Endodermal cell (in vitro differentiated cells): ENCODE results near the gene C1QL2. TPM values are rescaled to one million over a fixed set of nuclear protein-coding genes. Genes with fewer than 3 reads are reported as not detected.
A peak's percentile ranks its signal among the peaks of the same experiment; 100 is the strongest.

Source experiments
- DNase-seq: peaks from one replicate; pipeline ENCODE4 v3.0.0-alpha.2; 2017
- H3K27ac ChIP-seq: 2 replicates; pipeline ENCODE4 v1.5.1; 2013; ENCODE audit warnings: mild to moderate bottlenecking, low read depth, low read length, moderate library complexity
- H3K27me3 ChIP-seq: 2 replicates; pipeline ENCODE4 v1.6.1; 2013; ENCODE audit warnings: mild to moderate bottlenecking, low read length, moderate library complexity; ENCODE audit not compliant: insufficient read depth, control insufficient read depth, poor library complexity, severe bottlenecking
- H3K36me3 ChIP-seq: 2 replicates; pipeline ENCODE4 v1.7.0; 2013; ENCODE audit warnings: mild to moderate bottlenecking, low read length, moderate library complexity; ENCODE audit not compliant: control insufficient read depth, insufficient read depth
- H3K4me1 ChIP-seq: one replicate; pipeline ENCODE4 v1.7.0; 2013; ENCODE audit warnings: low read length; ENCODE audit not compliant: control insufficient read depth, insufficient read depth
- H3K4me3 ChIP-seq: 2 replicates; pipeline ENCODE4 v1.5.1; 2013; ENCODE audit warnings: mild to moderate bottlenecking, low read length, moderate library complexity
- H3K9ac ChIP-seq: 2 replicates; pipeline ENCODE4 v1.6.1; 2013; ENCODE audit warnings: mild to moderate bottlenecking, low read length, moderate library complexity; ENCODE audit not compliant: poor library complexity, severe bottlenecking; ENCODE audit errors: extremely low read depth
- H3K9me3 ChIP-seq: 2 replicates; pipeline ENCODE4 v1.6.1; 2013; ENCODE audit warnings: mild to moderate bottlenecking, low read length, moderate library complexity; ENCODE audit not compliant: control insufficient read depth
- H3K27ac Mint-ChIP-seq: 2 replicates; pipeline ENCODE4 v1.8.0; 2020; ENCODE audit warnings: mixed read lengths
- H3K27me3 Mint-ChIP-seq: 2 replicates; pipeline ENCODE4 v1.8.0; 2021; ENCODE audit warnings: mild to moderate bottlenecking, mixed read lengths; ENCODE audit not compliant: insufficient read depth
- H3K36me3 Mint-ChIP-seq: 2 replicates; pipeline ENCODE4 v1.8.0; 2020; ENCODE audit warnings: low read depth, mixed read lengths
- H3K4me1 Mint-ChIP-seq: 2 replicates; pipeline ENCODE4 v1.8.0; 2020; ENCODE audit warnings: mixed read lengths
- H3K4me3 Mint-ChIP-seq: 2 replicates; pipeline ENCODE4 v1.8.0; 2020; ENCODE audit warnings: mild to moderate bottlenecking, moderate library complexity, mixed read lengths
- H3K9me3 Mint-ChIP-seq: 2 replicates; pipeline ENCODE4 v1.8.0; 2020; ENCODE audit warnings: mild to moderate bottlenecking, mixed read lengths
- WGBS, 2 experiments: methylation state at CpG; one replicate each; pipeline versions ENCODE4 v1.1.5 to v1.1.7; 2013; ENCODE audit warnings: missing lambda C conversion rate in 2 of 2, mixed read lengths in 1 of 2; ENCODE audit not compliant: insufficient coverage in 1 of 2, insufficient read length in 1 of 2; 5-methylcytosine and 5-hydroxymethylcytosine counted together
- total RNA-seq, 2 donors: library from RNA; stranded (reverse); fragmentation: NEBNext Ultra II Directional in 1 of 2; extraction: Animal tissue kit (Norgen Biotek cat#: 25700) in 1 of 2; gene quantifications; 2 replicates in 1 of 2; 3 replicates in 1 of 2; pipeline ENCODE4 v1.2.1, GENCODE V29; 2021
- TF ChIP-seq, protein P1 (sequence below): fragments of 200-600 bp; sonication (generic); conservative IDR thresholded peaks from 2 replicates; pipeline ENCODE4 v1.5.0; 2021; ENCODE audit warnings: antibody characterized with exemption, mild to moderate bottlenecking

The C1QL2 gene
- total RNA-seq, 2 donors from 2014 or later, result not detected

DNA sequence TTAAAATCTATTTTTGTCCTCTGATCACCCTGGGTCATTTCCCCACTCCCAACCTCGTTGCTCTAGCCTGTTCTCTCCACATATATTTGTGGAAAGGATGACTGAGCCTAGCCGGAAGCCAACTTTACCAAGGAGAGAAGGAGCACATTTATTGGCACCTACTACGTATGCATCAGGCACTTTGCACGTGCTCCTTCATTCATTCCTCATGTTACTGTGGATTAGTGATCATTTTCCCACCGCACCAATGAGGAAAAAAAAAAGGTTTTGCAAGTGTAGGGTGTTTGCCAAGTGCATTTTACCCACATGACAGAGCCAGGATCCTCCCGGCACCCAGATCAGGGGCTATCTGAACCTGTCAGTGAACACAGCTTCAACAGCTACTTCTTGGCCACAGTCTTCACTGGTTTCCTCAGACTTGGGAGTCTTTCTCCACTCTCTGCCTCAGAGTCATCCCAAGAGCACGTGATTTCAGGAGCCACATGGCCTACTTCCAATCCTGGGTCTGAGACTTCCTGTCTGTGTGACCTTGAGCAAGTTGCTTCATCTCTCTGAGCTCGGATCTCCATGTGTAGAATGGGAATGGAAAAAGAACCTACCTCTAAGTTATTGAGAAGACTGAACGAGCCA, 1.9 kb upstream of the C1QL2 start:
- Histone ChIP-seq H3K4me1 (peaks cover 2% of the 10 kb centered on the region), H3K9ac (no peak overlapping the region), H3K4me3 (no peak overlapping the region), H3K9me3 (no peaks in the 10 kb centered on the region), H3K36me3 (no peaks in the 10 kb centered on the region), H3K27ac (no peak overlapping the region), H3K27me3 (peaks cover 91% of the 10 kb centered on the region)
- Mint-ChIP-seq H3K4me3 (no peak overlapping the region), H3K9me3 (no peaks in the 10 kb centered on the region), H3K27me3 (peaks cover 76% of the 10 kb centered on the region), H3K4me1 (peaks cover 17% of the 10 kb centered on the region), H3K27ac (no peak overlapping the region), H3K36me3 (no peaks in the 10 kb centered on the region)
- DNase-seq, result no peak
- TF ChIP-seq, protein P1, sequence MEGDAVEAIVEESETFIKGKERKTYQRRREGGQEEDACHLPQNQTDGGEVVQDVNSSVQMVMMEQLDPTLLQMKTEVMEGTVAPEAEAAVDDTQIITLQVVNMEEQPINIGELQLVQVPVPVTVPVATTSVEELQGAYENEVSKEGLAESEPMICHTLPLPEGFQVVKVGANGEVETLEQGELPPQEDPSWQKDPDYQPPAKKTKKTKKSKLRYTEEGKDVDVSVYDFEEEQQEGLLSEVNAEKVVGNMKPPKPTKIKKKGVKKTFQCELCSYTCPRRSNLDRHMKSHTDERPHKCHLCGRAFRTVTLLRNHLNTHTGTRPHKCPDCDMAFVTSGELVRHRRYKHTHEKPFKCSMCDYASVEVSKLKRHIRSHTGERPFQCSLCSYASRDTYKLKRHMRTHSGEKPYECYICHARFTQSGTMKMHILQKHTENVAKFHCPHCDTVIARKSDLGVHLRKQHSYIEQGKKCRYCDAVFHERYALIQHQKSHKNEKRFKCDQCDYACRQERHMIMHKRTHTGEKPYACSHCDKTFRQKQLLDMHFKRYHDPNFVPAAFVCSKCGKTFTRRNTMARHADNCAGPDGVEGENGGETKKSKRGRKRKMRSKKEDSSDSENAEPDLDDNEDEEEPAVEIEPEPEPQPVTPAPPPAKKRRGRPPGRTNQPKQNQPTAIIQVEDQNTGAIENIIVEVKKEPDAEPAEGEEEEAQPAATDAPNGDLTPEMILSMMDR, result no peak
- 78 to 84% methylated on average over 6 to 9 of the region's 9 CpGs for WGBS, 2 experiments

DNA sequence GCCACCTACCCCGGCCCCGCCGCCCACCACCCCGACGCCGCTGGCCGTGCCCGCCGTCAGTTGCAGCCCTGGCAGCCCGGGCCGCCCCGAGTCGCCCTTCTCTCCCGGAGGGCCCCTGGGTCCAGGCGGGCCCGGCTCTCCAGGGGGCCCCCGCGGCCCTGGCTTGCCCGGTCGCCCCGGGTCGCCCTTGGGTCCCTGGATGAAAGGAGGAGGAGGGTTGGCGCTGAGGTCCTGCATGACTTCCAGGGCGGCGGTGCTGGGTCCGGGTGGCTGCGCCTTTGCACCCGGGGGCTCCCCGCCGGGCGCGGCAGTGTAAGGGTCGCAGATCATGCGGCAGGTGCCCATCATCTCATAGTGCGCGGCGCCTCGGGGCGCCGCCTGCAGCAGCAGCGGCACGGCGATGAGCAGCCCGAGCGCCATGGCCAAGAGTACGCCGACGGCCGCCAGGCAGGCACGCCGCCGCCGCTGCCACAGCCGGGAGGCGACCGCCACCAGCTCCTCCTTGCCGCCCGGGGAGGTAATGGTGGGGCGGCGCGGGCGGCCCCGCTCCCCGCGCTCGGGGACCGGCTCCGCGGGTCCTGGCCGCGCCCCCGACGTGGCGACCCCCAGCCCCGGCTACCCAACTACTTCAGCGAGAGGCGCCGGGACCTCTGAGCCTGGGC, 570 bp downstream of the C1QL2 start:
- Histone ChIP-seq H3K4me3 (no peak overlapping the region), H3K9me3 (no peaks in the 10 kb centered on the region), H3K27me3 (peaks cover 96% of the 10 kb centered on the region), H3K4me1 (peaks cover 2% of the 10 kb centered on the region), H3K36me3 (no peaks in the 10 kb centered on the region), H3K9ac (no peak overlapping the region), H3K27ac (no peak overlapping the region)
- no peak overlapping the region for H3K27ac Mint-ChIP-seq
- TF ChIP-seq, protein P1, result no peak
- H3K4me1 Mint-ChIP-seq, result peaks cover 18% of the 10 kb centered on the region
- DNase-seq, result peak; percentile 64
- H3K4me3 Mint-ChIP-seq, result peak overlapping the region; percentile 59
- WGBS, 2 experiments, result 3% methylated on average over 78 of the region's 78 CpGs; no CpG with 5 or more reads in 1 of the 2 experiments
- no peaks in the 10 kb centered on the region for H3K36me3 Mint-ChIP-seq
- H3K9me3 Mint-ChIP-seq, result no peaks in the 10 kb centered on the region
- H3K27me3 Mint-ChIP-seq, result peaks cover 89% of the 10 kb centered on the region

DNA sequence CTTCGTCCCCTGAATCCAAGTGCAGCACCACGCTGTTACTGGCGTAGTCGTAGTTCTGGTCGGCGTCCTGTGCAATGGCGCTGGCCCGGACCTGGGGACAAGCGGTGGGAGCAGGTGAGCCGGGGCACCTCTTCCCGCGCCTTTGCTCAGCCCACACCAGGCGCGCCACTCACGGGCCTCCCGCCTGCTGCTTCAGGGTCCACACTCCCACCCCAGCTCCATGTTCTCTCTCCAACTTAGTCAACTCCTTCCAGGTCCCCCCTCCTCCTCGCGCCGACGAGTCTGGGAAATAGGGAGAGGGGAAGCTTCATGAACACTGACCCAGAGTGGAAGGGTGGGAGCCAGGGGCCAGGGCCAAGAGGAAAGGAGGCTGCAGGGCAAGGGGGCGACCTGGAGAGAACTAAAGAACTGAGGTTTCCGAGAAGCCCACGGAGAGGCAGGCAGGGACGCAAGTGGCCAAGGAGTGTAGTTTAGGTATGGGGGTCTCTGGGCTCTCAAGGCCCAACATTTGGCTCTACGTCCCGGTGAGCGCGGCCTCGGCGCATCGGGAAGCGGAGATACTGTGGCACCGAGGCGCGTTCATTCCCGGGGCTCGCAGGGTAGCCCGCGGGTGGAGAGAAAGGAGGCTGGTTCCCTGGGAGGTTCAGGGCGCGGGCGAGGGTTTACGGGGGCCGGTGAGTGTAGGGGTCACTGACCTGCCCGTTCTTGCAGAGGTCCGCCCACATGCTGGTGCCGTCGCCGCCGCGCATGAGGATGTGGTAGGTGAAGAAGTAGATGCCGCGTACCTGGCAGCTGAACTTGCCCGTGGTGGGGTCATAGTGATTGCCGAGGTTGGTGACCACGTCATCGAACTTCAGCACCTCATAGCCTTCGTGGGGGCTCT, 1.4 kb downstream of the C1QL2 start:
- peak; percentile 79 for DNase-seq
- TF ChIP-seq, protein P1, result no peak
- Mint-ChIP-seq H3K4me1 (peaks cover 18% of the 10 kb centered on the region), H3K36me3 (no peaks in the 10 kb centered on the region), H3K4me3 (peak overlapping the region; percentile 59), H3K27ac (no peak overlapping the region), H3K27me3 (peaks cover 88% of the 10 kb centered on the region), H3K9me3 (no peaks in the 10 kb centered on the region)
- Histone ChIP-seq H3K27me3 (peaks cover 95% of the 10 kb centered on the region), H3K36me3 (no peaks in the 10 kb centered on the region), H3K9ac (no peak overlapping the region), H3K9me3 (no peaks in the 10 kb centered on the region), H3K4me3 (peak overlapping the region; percentile 63), H3K4me1 (peaks cover 2% of the 10 kb centered on the region), H3K27ac (no peak overlapping the region)
- 6% methylated on average over 9 to 58 of the region's 58 CpGs for WGBS, 2 experiments
